ENCODE results near the gene KIAA1671.

Gene KIAA1671

GRCh38 chr22:25068707-25069106, 116.2 kb downstream of the KIAA1671 start:
- H3K27ac ChIP-seq, result no peak overlapping the region
- TF ChIP-seq ZFX (IDR thresholded peaks at IDR 0.05) (no peak), CTCF (conservative IDR thresholded peaks at IDR 0.05) (no peak)

GRCh38 chr22:25069426-25069757, 116.9 kb downstream of the KIAA1671 start:
- TF ChIP-seq ZFX (IDR thresholded peaks at IDR 0.05), result no peak
- no peak for TF ChIP-seq CTCF (conservative IDR thresholded peaks at IDR 0.05)
- H3K27ac ChIP-seq, result no peak overlapping the region

- H3K27ac ChIP-seq, result peak overlapping the region; percentile 2; the same call in 1 of the 2 replicates
- TF ChIP-seq ZFX (IDR thresholded peaks at IDR 0.05), result no peak
- no peak for TF ChIP-seq CTCF (conservative IDR thresholded peaks at IDR 0.05)
Observed at GRCh38 chr22:25069758-25070481, 117.4 kb downstream of the KIAA1671 start.

- TF ChIP-seq CTCF (conservative IDR thresholded peaks at IDR 0.05), result no peak
- TF ChIP-seq ZFX (IDR thresholded peaks at IDR 0.05), result no peak
- H3K27ac ChIP-seq, result no peak overlapping the region
Observed at GRCh38 chr22:25070956-25071355, 118.4 kb downstream of the KIAA1671 start.

GRCh38 chr22:25071720-25072119, 119.2 kb downstream of the KIAA1671 start:
- no peak for TF ChIP-seq ZFX (IDR thresholded peaks at IDR 0.05)
- no peak for TF ChIP-seq CTCF (conservative IDR thresholded peaks at IDR 0.05)
- no peak overlapping the region for H3K27ac ChIP-seq

GRCh38 chr22:25072406-25072805, 119.9 kb downstream of the KIAA1671 start:
- H3K27ac ChIP-seq, result no peak overlapping the region
- no peak for TF ChIP-seq CTCF (conservative IDR thresholded peaks at IDR 0.05)
- no peak for TF ChIP-seq ZFX (IDR thresholded peaks at IDR 0.05)

GRCh38 chr22:25076336-25076735, 123.8 kb downstream of the KIAA1671 start:
- no peak overlapping the region for H3K27ac ChIP-seq
- TF ChIP-seq CTCF (conservative IDR thresholded peaks at IDR 0.05), result no peak
- TF ChIP-seq ZFX (IDR thresholded peaks at IDR 0.05), result no peak
